NCI-H446 treated with DMSO at 0.1 percent for 48 hours (cell line): ENCODE data around the gene DPP6.
"Not testable (repeated sequence)": the region's sequence is repeated elsewhere in the genome, so short reads cannot be mapped to it uniquely, and the experiment has no call there.

Experiments
- DNase-seq: peaks from one replicate; lab custom pipeline; 2025; lab: John Stamatoyannopoulos, UW

Gene DPP6

GRCh38 chr7:154656618-154657017, 604.4 kb downstream of the DPP6 start:
- no peak for DNase-seq

GRCh38 chr7:154666768-154667167, 614.6 kb downstream of the DPP6 start:
- no peak for DNase-seq

- DNase-seq: no peak
These were observed 620.6 kb downstream of the DPP6 start for GRCh38 chr7:154672659-154673415.

GRCh38 chr7:154674191-154674590, 622.0 kb downstream of the DPP6 start:
- no peak for DNase-seq

- DNase-seq: no peak
These were observed 623.4 kb downstream of the DPP6 start for GRCh38 chr7:154675560-154675959.

- not testable (repeated sequence) for DNase-seq
These were observed 623.8 kb downstream of the DPP6 start for GRCh38 chr7:154676033-154676421.

- no peak for DNase-seq
These were observed 624.4 kb downstream of the DPP6 start for GRCh38 chr7:154676422-154677073.

- no peak for DNase-seq
These were observed 625.3 kb downstream of the DPP6 start for GRCh38 chr7:154677454-154677853.

GRCh38 chr7:154678001-154678550, 625.9 kb downstream of the DPP6 start:
- DNase-seq: not testable (repeated sequence)

GRCh38 chr7:154679379-154680053, 627.3 kb downstream of the DPP6 start:
- no peak for DNase-seq

- no peak for DNase-seq
These were observed 628.9 kb downstream of the DPP6 start for GRCh38 chr7:154680894-154681659.

- no peak for DNase-seq
These were observed 629.8 kb downstream of the DPP6 start for GRCh38 chr7:154682003-154682402.

- DNase-seq: no peak
These were observed 632.7 kb downstream of the DPP6 start for GRCh38 chr7:154684666-154685563.

- no peak for DNase-seq
These were observed 633.3 kb downstream of the DPP6 start for GRCh38 chr7:154685564-154685901.

GRCh38 chr7:154686305-154686704, 634.1 kb downstream of the DPP6 start:
- DNase-seq: no peak

GRCh38 chr7:154688952-154689351, 636.8 kb downstream of the DPP6 start:
- DNase-seq: no peak

- no peak for DNase-seq
These were observed 638.2 kb downstream of the DPP6 start for GRCh38 chr7:154690411-154690810.

- DNase-seq: no peak
These were observed 641.5 kb downstream of the DPP6 start for GRCh38 chr7:154693661-154694060.

GRCh38 chr7:154695836-154696235, 643.6 kb downstream of the DPP6 start:
- DNase-seq: no peak

GRCh38 chr7:154696556-154696955, 644.4 kb downstream of the DPP6 start:
- no peak for DNase-seq

- no peak for DNase-seq
These were observed 646.6 kb downstream of the DPP6 start for GRCh38 chr7:154698726-154699291.
